Adrenal gland (tissue), 12 donors: ENCODE data around the gene CRB3. TPM values are rescaled to one million over a fixed set of nuclear protein-coding genes. Genes with fewer than 3 reads are reported as not detected.

Experiments
- DNase-seq, 7 donors: peaks; one replicate each; pipeline ENCODE4 v3.0.0-alpha.2; 2019 to 2020
- H3K27ac ChIP-seq, 5 donors: fragments of 200-600 bp; sonication (generic) in 4 of 5; 1 replicate in 3 of 5; 2 replicates in 2 of 5; pipeline versions ENCODE4 v1.5.1 to v1.8.0; 2016 to 2020; ENCODE audit warnings: mild to moderate bottlenecking in 1 of 5
- H3K27me3 ChIP-seq: fragments of 200-600 bp; 2 replicates; pipeline ENCODE4 v1.8.0; 2021
- H3K36me3 ChIP-seq, 2 donors: fragments of 200-600 bp; replicated peaks in 1 of 2; 1 replicate in 1 of 2; 2 replicates in 1 of 2; pipeline versions ENCODE4 v1.5.1 to v1.8.0; 2018 to 2022
- H3K4me1 ChIP-seq, 2 donors: fragments of 200-600 bp; replicated peaks in 1 of 2; 1 replicate in 1 of 2; 2 replicates in 1 of 2; pipeline versions ENCODE4 v1.5.1 to v1.8.0; 2018 to 2021
- H3K4me3 ChIP-seq, 4 donors: fragments of 200-600 bp; sonication (generic) in 3 of 4; one replicate each; pipeline ENCODE4 v1.5.1; 2016 to 2018
- H3K9me3 ChIP-seq, 3 donors: fragments of 200-600 bp; sonication (generic) in 1 of 3; replicated peaks in 1 of 3; 1 replicate in 2 of 3; 2 replicates in 1 of 3; pipeline versions ENCODE4 v1.5.1 to v1.8.0; 2016 to 2021
- CTCF ChIP-seq, 6 experiments: fragments of 450-650 bp in 4 of 6; fragments of 200-600 bp in 2 of 6; sonication (generic) in 1 of 6; IDR thresholded peaks; 1 replicate in 5 of 6; 2 replicates in 1 of 6; pipeline versions ENCODE4 v1.5.1 to v1.8.0; 2016 to 2021; ENCODE audit warnings: antibody characterized with exemption in 6 of 6, mild to moderate bottlenecking in 2 of 6, moderate library complexity in 1 of 6
- POLR2A ChIP-seq, 2 donors: fragments of 450-650 bp; IDR thresholded peaks; one replicate each; pipeline ENCODE4 v1.6.1; 2017; ENCODE audit warnings: antibody characterized with exemption in 2 of 2, mild to moderate bottlenecking in 2 of 2, moderate library complexity in 1 of 2
- WGBS, 4 donors: extraction: QIAGEN DNeasy Blood & Tissue Kit in 2 of 4; methylation state at CpG; one replicate each; pipeline versions ENCODE4 v1.1.5 to v1.1.7; 2013 to 2017; 5-methylcytosine and 5-hydroxymethylcytosine counted together
- intact Hi-C, 2 donors: fragments of 100-400 bp; cut with DNase I; formaldehyde crosslinking; loops; one replicate each; pipeline versions ENCODE4 v1.14.1 to v1.15.0; 2022 to 2023
- polyA plus RNA-seq, 3 donors: library from polyadenylated mRNA; stranded (reverse); fragments of 200-250 nt in 2 of 3; fragments of 350-450 nt in 1 of 3; fragmentation: Illumina TruSeq in 1 of 3; extraction: RNeasy Lipid Tissue Mini Kit (QIAGEN cat#74804) in 1 of 3; gene quantifications; one replicate each; pipeline ENCODE4 v1.2.3, GENCODE V29; 2013 to 2014
- total RNA-seq, 9 donors: library from RNA; depleted of rRNA in 4 of 9; stranded (reverse); fragments of >200 nt in 4 of 9; fragments of 120-200 nt in 1 of 9; fragmentation: NEBNext Ultra II Directional in 1 of 9; extraction: Animal tissue kit (Norgen Biotek cat#: 25700) in 1 of 9; gene quantifications; one replicate each; pipeline versions ENCODE4 v1.1.0 to v1.2.4, GENCODE V29; 2013 to 2023
- donor health status: healthy with polysubstance abuse.
- donor health status: Bipolar disorder and iron deficiency.
- donor health status: DM: yes; HTN: yes; CAD: no.
- donor health status: DM: no; HTN: no; CAD: no.
- donor health status: DM: no; HTN: no; CAD: no.
- donor health status: DM: yes; HTN: yes; CAD: no.

CRB3 gene
- total and polyA plus RNA-seq, 12 donors: 0.28 to 1.4 (median 0.72) TPM; not detected in 5

- no peaks in the 10 kb centered on the region for H3K4me1 ChIP-seq
- H3K27me3 ChIP-seq: no peaks in the 10 kb centered on the region
- H3K9me3 ChIP-seq: no peaks in the 10 kb centered on the region
- no peak for DNase-seq
- TF ChIP-seq CTCF (IDR thresholded peaks at IDR 0.05) (no peak), POLR2A (IDR thresholded peaks at IDR 0.05) (no peak)
- no peak overlapping the region for H3K4me3 ChIP-seq
- 91 to 94% (median 93%) methylated on average over 7 of the region's 7 CpGs for WGBS, 4 donors
- no peaks in the 10 kb centered on the region for H3K36me3 ChIP-seq
- intact Hi-C loops: no loop called here
- no peak overlapping the region for H3K27ac ChIP-seq
These were observed 20.8 kb downstream of the CRB3 start for GRCh38 chr19:6484831-6485230.

- DNase-seq: no peak
- Histone ChIP-seq H3K36me3 (no peaks in the 10 kb centered on the region), H3K4me3 (no peak overlapping the region), H3K9me3 (no peaks in the 10 kb centered on the region), H3K27me3 (no peaks in the 10 kb centered on the region), H3K4me1 (no peaks in the 10 kb centered on the region), H3K27ac (no peak overlapping the region)
- WGBS, 4 donors: 57 to 71% (median 62%) methylated on average over 15 of the region's 15 CpGs
- intact Hi-C loops: no loop called here
- no peak for TF ChIP-seq CTCF (IDR thresholded peaks at IDR 0.05)
- no peak for TF ChIP-seq POLR2A (IDR thresholded peaks at IDR 0.05)
These were observed 25.4 kb downstream of the CRB3 start for GRCh38 chr19:6489278-6490061.

GRCh38 chr19:6490134-6490533, 26.1 kb downstream of the CRB3 start:
- WGBS, 4 donors: 65 to 81% (median 74%) methylated on average over 2 of the region's 2 CpGs
- no peak overlapping the region for H3K27ac ChIP-seq
- TF ChIP-seq POLR2A (IDR thresholded peaks at IDR 0.05) (no peak), CTCF (IDR thresholded peaks at IDR 0.05) (no peak)
- H3K36me3 ChIP-seq: no peaks in the 10 kb centered on the region
- H3K27me3 ChIP-seq: no peaks in the 10 kb centered on the region
- no peaks in the 10 kb centered on the region for H3K4me1 ChIP-seq
- H3K9me3 ChIP-seq: no peaks in the 10 kb centered on the region
- intact Hi-C loops: no loop called here
- no peak overlapping the region for H3K4me3 ChIP-seq
- DNase-seq: no peak

- Histone ChIP-seq H3K4me1 (no peaks in the 10 kb centered on the region), H3K36me3 (no peaks in the 10 kb centered on the region), H3K4me3 (no peak overlapping the region), H3K27ac (peak overlapping the region in 1 of 5 donors; percentile 65), H3K9me3 (no peaks in the 10 kb centered on the region), H3K27me3 (no peaks in the 10 kb centered on the region)
- intact Hi-C loops: no loop called here
- TF ChIP-seq POLR2A (IDR thresholded peaks at IDR 0.05): no peak
- no peak for TF ChIP-seq CTCF (IDR thresholded peaks at IDR 0.05)
- DNase-seq: peak in 2 of 7 donors; percentile 43 to 49
- 52 to 77% (median 66%) methylated on average over 4 of the region's 4 CpGs for WGBS, 4 donors
These were observed 27.9 kb downstream of the CRB3 start for GRCh38 chr19:6491802-6492592.
